Panc1 (cell line): Measurements from ENCODE around the gene PRRX2.

ENCODE experiments used
- POLR2AphosphoS5 ChIP-seq: IDR thresholded peaks from 2 replicates; pipeline ENCODE4 v1.6.1; 2012; ENCODE audit warnings: mild to moderate bottlenecking, low read depth, low read length, moderate library complexity
- SIN3A ChIP-seq: IDR thresholded peaks from 2 replicates; pipeline ENCODE4 v1.6.1; 2012; ENCODE audit warnings: low read depth, mild to moderate bottlenecking, low read length, moderate library complexity, borderline replicate concordance; ENCODE audit not compliant: insufficient read depth
- TCF7L2 ChIP-seq: IDR thresholded peaks from 2 replicates; pipeline ENCODE4 v1.6.1; 2011; ENCODE audit warnings: mild to moderate bottlenecking, low read depth, low read length, inconsistent platforms
- TF ChIP-seq, protein P1 (sequence below): fragments of 450-650 bp; IDR thresholded peaks from 2 replicates; pipeline ENCODE4 v1.5.1; 2017; ENCODE audit warnings: mild to moderate bottlenecking
- TF ChIP-seq, protein P2 (sequence below), 2 experiments: IDR thresholded peaks; 2 replicates each; pipeline ENCODE4 v1.6.1; 2011 to 2012; ENCODE audit warnings: low read depth in 2 of 2, control low read depth in 1 of 2, low read length in 1 of 2, mild to moderate bottlenecking in 1 of 2, moderate library complexity in 1 of 2; ENCODE audit not compliant: insufficient read depth in 1 of 2

DNA sequence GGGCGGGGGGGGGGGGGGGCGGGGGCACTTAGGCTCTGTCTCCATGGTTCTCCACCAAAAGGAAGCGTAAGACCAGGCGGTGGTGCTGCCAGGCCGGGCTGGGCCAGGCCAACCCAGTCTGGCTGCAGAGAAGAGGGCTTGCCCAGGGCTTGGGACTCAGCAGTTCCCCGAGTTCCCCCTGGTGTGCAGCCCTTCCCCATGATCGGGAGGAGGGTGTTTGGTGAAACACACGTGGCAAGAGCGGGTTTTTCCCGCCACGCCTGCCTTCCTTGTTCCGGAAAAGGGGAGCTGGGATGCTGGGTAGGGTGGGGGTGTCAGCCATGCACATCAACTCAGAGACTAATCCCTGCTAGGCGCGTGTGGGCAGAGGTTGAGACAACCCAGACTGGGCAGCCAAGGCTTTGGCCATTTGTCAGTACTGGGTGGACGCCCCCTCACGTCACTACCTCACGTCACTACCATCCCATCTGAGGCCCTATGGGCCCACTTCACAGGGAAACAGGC lies 32.9 kb downstream of the PRRX2 start:
- TF ChIP-seq, protein P1, sequence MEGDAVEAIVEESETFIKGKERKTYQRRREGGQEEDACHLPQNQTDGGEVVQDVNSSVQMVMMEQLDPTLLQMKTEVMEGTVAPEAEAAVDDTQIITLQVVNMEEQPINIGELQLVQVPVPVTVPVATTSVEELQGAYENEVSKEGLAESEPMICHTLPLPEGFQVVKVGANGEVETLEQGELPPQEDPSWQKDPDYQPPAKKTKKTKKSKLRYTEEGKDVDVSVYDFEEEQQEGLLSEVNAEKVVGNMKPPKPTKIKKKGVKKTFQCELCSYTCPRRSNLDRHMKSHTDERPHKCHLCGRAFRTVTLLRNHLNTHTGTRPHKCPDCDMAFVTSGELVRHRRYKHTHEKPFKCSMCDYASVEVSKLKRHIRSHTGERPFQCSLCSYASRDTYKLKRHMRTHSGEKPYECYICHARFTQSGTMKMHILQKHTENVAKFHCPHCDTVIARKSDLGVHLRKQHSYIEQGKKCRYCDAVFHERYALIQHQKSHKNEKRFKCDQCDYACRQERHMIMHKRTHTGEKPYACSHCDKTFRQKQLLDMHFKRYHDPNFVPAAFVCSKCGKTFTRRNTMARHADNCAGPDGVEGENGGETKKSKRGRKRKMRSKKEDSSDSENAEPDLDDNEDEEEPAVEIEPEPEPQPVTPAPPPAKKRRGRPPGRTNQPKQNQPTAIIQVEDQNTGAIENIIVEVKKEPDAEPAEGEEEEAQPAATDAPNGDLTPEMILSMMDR = no peak
- TF ChIP-seq, protein P2, sequence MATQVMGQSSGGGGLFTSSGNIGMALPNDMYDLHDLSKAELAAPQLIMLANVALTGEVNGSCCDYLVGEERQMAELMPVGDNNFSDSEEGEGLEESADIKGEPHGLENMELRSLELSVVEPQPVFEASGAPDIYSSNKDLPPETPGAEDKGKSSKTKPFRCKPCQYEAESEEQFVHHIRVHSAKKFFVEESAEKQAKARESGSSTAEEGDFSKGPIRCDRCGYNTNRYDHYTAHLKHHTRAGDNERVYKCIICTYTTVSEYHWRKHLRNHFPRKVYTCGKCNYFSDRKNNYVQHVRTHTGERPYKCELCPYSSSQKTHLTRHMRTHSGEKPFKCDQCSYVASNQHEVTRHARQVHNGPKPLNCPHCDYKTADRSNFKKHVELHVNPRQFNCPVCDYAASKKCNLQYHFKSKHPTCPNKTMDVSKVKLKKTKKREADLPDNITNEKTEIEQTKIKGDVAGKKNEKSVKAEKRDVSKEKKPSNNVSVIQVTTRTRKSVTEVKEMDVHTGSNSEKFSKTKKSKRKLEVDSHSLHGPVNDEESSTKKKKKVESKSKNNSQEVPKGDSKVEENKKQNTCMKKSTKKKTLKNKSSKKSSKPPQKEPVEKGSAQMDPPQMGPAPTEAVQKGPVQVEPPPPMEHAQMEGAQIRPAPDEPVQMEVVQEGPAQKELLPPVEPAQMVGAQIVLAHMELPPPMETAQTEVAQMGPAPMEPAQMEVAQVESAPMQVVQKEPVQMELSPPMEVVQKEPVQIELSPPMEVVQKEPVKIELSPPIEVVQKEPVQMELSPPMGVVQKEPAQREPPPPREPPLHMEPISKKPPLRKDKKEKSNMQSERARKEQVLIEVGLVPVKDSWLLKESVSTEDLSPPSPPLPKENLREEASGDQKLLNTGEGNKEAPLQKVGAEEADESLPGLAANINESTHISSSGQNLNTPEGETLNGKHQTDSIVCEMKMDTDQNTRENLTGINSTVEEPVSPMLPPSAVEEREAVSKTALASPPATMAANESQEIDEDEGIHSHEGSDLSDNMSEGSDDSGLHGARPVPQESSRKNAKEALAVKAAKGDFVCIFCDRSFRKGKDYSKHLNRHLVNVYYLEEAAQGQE (IDR thresholded peaks at IDR 0.05; ENCODE audit: insufficient read depth in 1 of 2, low read depth in 2 of 2, low read length in 1 of 2) = no peak
- no peak for TF ChIP-seq POLR2AphosphoS5
- no peak for TF ChIP-seq SIN3A
- no peak for TF ChIP-seq TCF7L2
